GM12864 (cell line): ENCODE results near the gene YPEL5.

Experiments
- DNase-seq: peaks from one replicate; pipeline ENCODE4 v3.0.0-alpha.2; 2011; ENCODE audit warnings: low read depth
- H3K4me3 ChIP-seq: 2 replicates; pipeline ENCODE4 v1.5.1; 2011; ENCODE audit warnings: mild to moderate bottlenecking, low read depth, low read length, control low read depth
- CTCF ChIP-seq: IDR thresholded peaks from 2 replicates; pipeline ENCODE4 v1.5.1; 2011; ENCODE audit warnings: low read depth, mild to moderate bottlenecking, moderate library complexity, low read length, control low read depth, inconsistent platforms; ENCODE audit errors: missing control alignments

YPEL5 gene

GRCh38 chr2:30148850-30149249, 2.0 kb downstream of the YPEL5 start:
- H3K4me3 ChIP-seq, result peak overlapping the region; percentile 92; the same call in 1 of the 2 replicates
- no peak for TF ChIP-seq CTCF
- no peak for DNase-seq

GRCh38 chr2:30149513-30149912, 2.7 kb downstream of the YPEL5 start:
- TF ChIP-seq CTCF, result no peak
- H3K4me3 ChIP-seq, result no peak overlapping the region
- DNase-seq, result no peak

- no peak for DNase-seq
- no peak overlapping the region for H3K4me3 ChIP-seq
- no peak for TF ChIP-seq CTCF
Measured at GRCh38 chr2:30149976-30150375, 3.2 kb downstream of the YPEL5 start.

GRCh38 chr2:30150786-30151185, 4.0 kb downstream of the YPEL5 start:
- no peak overlapping the region for H3K4me3 ChIP-seq
- no peak for DNase-seq
- no peak for TF ChIP-seq CTCF

GRCh38 chr2:30152385-30152784, 5.6 kb downstream of the YPEL5 start:
- no peak for DNase-seq
- TF ChIP-seq CTCF, result no peak
- no peak overlapping the region for H3K4me3 ChIP-seq

GRCh38 chr2:30155202-30155601, 8.4 kb downstream of the YPEL5 start:
- DNase-seq, result no peak
- H3K4me3 ChIP-seq, result no peak overlapping the region
- no peak for TF ChIP-seq CTCF

GRCh38 chr2:30155889-30156658, 9.3 kb downstream of the YPEL5 start:
- H3K4me3 ChIP-seq, result no peak overlapping the region
- DNase-seq, result no peak
- no peak for TF ChIP-seq CTCF
